ENCODE results near the gene GPR155.

The GPR155 gene

GRCh38 chr2:174486563-174487107, at the start of gene GPR155:
Gene GPR155 (minus strand): TSS chr2:174487029. CDS start chr2:174481956, 5,073 bp downstream.
- no peak for DNase-seq (ENCODE audit: low read depth)

GRCh38 chr2:174535757-174536703, 49.2 kb upstream of the GPR155 start:
- DNase-seq (ENCODE audit: low read depth), result no peak

- no peak for DNase-seq (ENCODE audit: low read depth)
Measured at GRCh38 chr2:174535083-174535482, 48.3 kb upstream of the GPR155 start.

- DNase-seq (ENCODE audit: low read depth), result no peak
Measured at GRCh38 chr2:174529916-174530315, 43.1 kb upstream of the GPR155 start.

- DNase-seq (ENCODE audit: low read depth), result no peak
Measured at GRCh38 chr2:174527959-174528358, 41.1 kb upstream of the GPR155 start.

- no peak for DNase-seq (ENCODE audit: low read depth)
Measured at GRCh38 chr2:174527101-174527721, 40.4 kb upstream of the GPR155 start.

- DNase-seq (ENCODE audit: low read depth), result no peak
Measured at GRCh38 chr2:174524527-174524926, 37.7 kb upstream of the GPR155 start.

- DNase-seq (ENCODE audit: low read depth), result no peak
Measured at GRCh38 chr2:174522553-174522952, 35.7 kb upstream of the GPR155 start.

- no peak for DNase-seq (ENCODE audit: low read depth)
Measured at GRCh38 chr2:174518395-174518794, 31.6 kb upstream of the GPR155 start.

- DNase-seq (ENCODE audit: low read depth), result no peak
Measured at GRCh38 chr2:174516501-174517378, 29.9 kb upstream of the GPR155 start.

- no peak for DNase-seq (ENCODE audit: low read depth)
Measured at GRCh38 chr2:174512345-174512744, 25.5 kb upstream of the GPR155 start.

- DNase-seq (ENCODE audit: low read depth), result no peak
Measured at GRCh38 chr2:174511580-174512260, 24.9 kb upstream of the GPR155 start.

- DNase-seq (ENCODE audit: low read depth), result no peak
Measured at GRCh38 chr2:174510583-174511189, 23.9 kb upstream of the GPR155 start.

GRCh38 chr2:174503161-174503809, 16.5 kb upstream of the GPR155 start:
- no peak for DNase-seq (ENCODE audit: low read depth)

GRCh38 chr2:174499371-174499770, 12.5 kb upstream of the GPR155 start:
- DNase-seq (ENCODE audit: low read depth), result no peak

GRCh38 chr2:174495365-174496012, 8.7 kb upstream of the GPR155 start:
- no peak for DNase-seq (ENCODE audit: low read depth)

- no peak for DNase-seq (ENCODE audit: low read depth)
Measured at GRCh38 chr2:174493549-174494331, 6.9 kb upstream of the GPR155 start.

- DNase-seq (ENCODE audit: low read depth), result no peak
Measured at GRCh38 chr2:174492963-174493431, 6.2 kb upstream of the GPR155 start.

GRCh38 chr2:174491947-174492346, 5.1 kb upstream of the GPR155 start:
- DNase-seq (ENCODE audit: low read depth), result no peak

Measured in GM04504 (cell line).